Fibroblast of pulmonary artery (primary cell): ENCODE results near the gene LNPEP.

ENCODE experiments used
- DNase-seq: peaks from one replicate; pipeline ENCODE4 v3.0.0-alpha.2; 2010; ENCODE audit warnings: low read depth
- H3K4me3 ChIP-seq: replicated peaks from 2 replicates; pipeline ENCODE4 v1.5.1; 2011; ENCODE audit warnings: low read depth, mild to moderate bottlenecking, control low read depth, low read length, moderate library complexity
- CTCF ChIP-seq: IDR thresholded peaks from 2 replicates; pipeline ENCODE4 v1.5.1; 2011; ENCODE audit warnings: mild to moderate bottlenecking, control low read depth, low read length, inconsistent platforms; ENCODE audit errors: missing control alignments

The LNPEP gene

GRCh38 chr5:97065475-97065874 is 129.6 kb downstream of the LNPEP start:
- no peak for DNase-seq
- H3K4me3 ChIP-seq = no peak overlapping the region
- TF ChIP-seq CTCF = no peak

- DNase-seq = no peak
- H3K4me3 ChIP-seq = no peak overlapping the region
- no peak for TF ChIP-seq CTCF
Measured at GRCh38 chr5:97067296-97067850, 131.5 kb downstream of the LNPEP start.

GRCh38 chr5:97070234-97070633 is 134.4 kb downstream of the LNPEP start:
- TF ChIP-seq CTCF = no peak
- DNase-seq = no peak

GRCh38 chr5:97071101-97071500 is 135.2 kb downstream of the LNPEP start:
- TF ChIP-seq CTCF = no peak
- DNase-seq = peak; percentile 63
- H3K4me3 ChIP-seq = no peak overlapping the region

More at GRCh38 chr5:97070234-97070633, 134.4 kb downstream of the LNPEP start:
- no peak overlapping the region for H3K4me3 ChIP-seq

- H3K4me3 ChIP-seq = no peak overlapping the region
- TF ChIP-seq CTCF = no peak
- DNase-seq = no peak
Measured at GRCh38 chr5:97071993-97072392, 136.1 kb downstream of the LNPEP start.

GRCh38 chr5:97072696-97073095 is 136.8 kb downstream of the LNPEP start:
- H3K4me3 ChIP-seq = no peak overlapping the region
- DNase-seq = no peak
- TF ChIP-seq CTCF = no peak

- no peak for TF ChIP-seq CTCF
- no peak for DNase-seq
- H3K4me3 ChIP-seq = no peak overlapping the region
Measured at GRCh38 chr5:97073420-97073819, 137.5 kb downstream of the LNPEP start.
